ENCODE data around the gene KRT32.

Gene KRT32

GRCh38 chr17:41492351-41492750 lies 25.2 kb upstream of the KRT32 start:
- no peak for DNase-seq

GRCh38 chr17:41491476-41491875 lies 24.3 kb upstream of the KRT32 start:
- no peak for DNase-seq

- DNase-seq = no peak
Observed at GRCh38 chr17:41490000-41490990, 23.1 kb upstream of the KRT32 start.

- DNase-seq = no peak
Observed at GRCh38 chr17:41489531-41489930, 22.3 kb upstream of the KRT32 start, which contains the start of gene KRT36. Gene KRT36 (minus strand): TSS chr17:41489910. CDS start chr17:41489864, 46 bp downstream.

GRCh38 chr17:41486809-41487530 lies 19.8 kb upstream of the KRT32 start:
- no peak for DNase-seq

- no peak for DNase-seq
Observed at GRCh38 chr17:41486316-41486715, 19.1 kb upstream of the KRT32 start.

- DNase-seq = no peak
Observed at GRCh38 chr17:41484920-41485904, 18.0 kb upstream of the KRT32 start.

GRCh38 chr17:41483991-41484826 lies 17.0 kb upstream of the KRT32 start:
- no peak for DNase-seq

GRCh38 chr17:41483531-41483930 lies 16.3 kb upstream of the KRT32 start:
- no peak for DNase-seq

GRCh38 chr17:41481036-41481435 lies 13.8 kb upstream of the KRT32 start, which contains the start of gene KRT35:
Gene KRT35 (minus strand): TSS chr17:41481151. CDS start chr17:41481097, 54 bp downstream.
- no peak for DNase-seq

GRCh38 chr17:41480581-41480980 lies 13.4 kb upstream of the KRT32 start:
- no peak for DNase-seq

- DNase-seq = no peak
Observed at GRCh38 chr17:41480136-41480535, 12.9 kb upstream of the KRT32 start.

- DNase-seq = no peak
Observed at GRCh38 chr17:41478237-41478636, 11.1 kb upstream of the KRT32 start.

- no peak for DNase-seq
Observed at GRCh38 chr17:41476866-41477815, 10.0 kb upstream of the KRT32 start.

GRCh38 chr17:41475421-41475820 lies 8.2 kb upstream of the KRT32 start:
- no peak for DNase-seq

GRCh38 chr17:41474863-41475262 lies 7.7 kb upstream of the KRT32 start:
- no peak for DNase-seq

GRCh38 chr17:41468346-41468745 lies 1.2 kb upstream of the KRT32 start:
- no peak for DNase-seq

GRCh38 chr17:41467561-41467960 lies 375 bp upstream of the KRT32 start:
- DNase-seq = no peak

- DNase-seq = peak; percentile 91
Observed at GRCh38 chr17:41464682-41465081, 2.5 kb downstream of the KRT32 start.

GRCh38 chr17:41464173-41464572 lies 3.0 kb downstream of the KRT32 start:
- no peak for DNase-seq
